Kasumi-1 (cell line): Measurements from ENCODE around the gene ZNF429.
"Not testable (repeated sequence)": the region's sequence is repeated elsewhere in the genome, so short reads cannot be mapped to it uniquely, and the experiment has no call there.

Source experiments
- DNase-seq, 2 experiments: peaks; one replicate each; lab custom pipeline; 2025; lab: John Stamatoyannopoulos, UW

ZNF429 gene

DNA sequence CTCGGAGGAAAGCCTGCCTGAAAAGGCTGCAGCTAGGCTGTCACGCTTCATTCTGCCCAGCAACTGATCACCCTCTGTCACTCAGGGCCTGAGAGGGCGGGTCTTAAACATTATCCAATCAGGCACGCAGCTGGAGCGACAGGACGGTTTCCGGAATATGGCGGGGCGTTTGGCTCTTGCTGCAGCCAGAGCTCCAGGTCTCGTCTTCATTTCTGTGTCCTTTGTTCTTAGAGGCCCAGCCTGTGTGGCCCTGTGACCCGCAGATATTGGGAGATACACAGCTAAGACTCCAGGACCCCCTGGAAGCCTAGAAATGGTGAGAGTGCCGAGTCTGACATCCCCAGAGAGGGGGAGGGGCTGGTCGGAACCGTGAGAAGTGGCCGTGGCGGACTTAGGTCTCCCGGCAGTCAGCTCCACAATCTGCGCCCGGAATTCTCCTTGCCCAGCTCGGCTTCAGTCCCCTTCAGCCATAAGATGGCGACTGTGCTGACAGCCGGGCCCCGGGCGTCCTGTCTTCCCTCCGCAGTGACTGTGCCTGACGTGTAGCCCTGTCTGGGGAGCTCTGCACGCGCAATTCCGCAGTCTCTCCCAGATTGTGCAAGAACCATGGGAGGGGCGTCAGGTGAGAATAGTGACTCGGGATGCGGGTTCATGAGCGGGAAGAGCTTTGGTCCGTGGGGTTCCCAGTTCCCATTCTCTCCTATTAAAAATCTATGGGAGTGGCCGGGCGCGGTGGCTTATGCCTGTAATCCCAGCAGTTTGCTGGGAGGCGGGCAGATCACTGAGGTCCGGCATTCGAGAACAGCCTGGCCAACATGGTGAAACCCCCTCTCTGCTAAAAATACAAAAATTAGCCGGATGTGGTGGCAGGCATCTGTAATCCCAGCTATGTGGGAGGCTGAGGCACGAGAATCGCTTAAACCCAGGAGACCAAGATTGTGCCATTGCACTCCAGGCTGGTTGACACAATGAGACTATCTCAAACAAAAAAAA lies at the start of gene ZNF429:
ZNF429 (plus strand) TSS at position 144 of the 993 bp plus-strand sequence; CDS start at position 314, 170 bp downstream.
- peak; percentile 95 to 97 for DNase-seq

DNA sequence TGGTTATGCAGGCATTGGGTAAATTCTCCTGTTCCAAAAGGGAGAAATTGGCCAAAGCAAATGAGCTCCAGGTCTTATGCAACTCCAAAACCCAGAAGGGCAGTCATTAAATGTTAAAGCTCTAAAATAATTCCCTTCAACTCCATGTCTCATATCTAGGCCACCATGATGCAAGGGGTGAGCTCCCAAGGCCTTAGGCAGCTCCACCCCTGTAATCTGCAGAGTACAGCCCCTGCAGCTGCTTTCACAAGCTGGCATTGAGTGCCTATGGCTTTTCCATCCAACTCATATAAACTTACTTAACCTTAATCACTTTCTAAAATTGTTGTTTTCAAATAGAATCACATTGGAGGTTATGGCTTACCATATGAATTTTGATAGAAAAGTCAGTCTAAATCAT lies 44.7 kb upstream of the ZNF429 start:
- DNase-seq, result no peak

DNA sequence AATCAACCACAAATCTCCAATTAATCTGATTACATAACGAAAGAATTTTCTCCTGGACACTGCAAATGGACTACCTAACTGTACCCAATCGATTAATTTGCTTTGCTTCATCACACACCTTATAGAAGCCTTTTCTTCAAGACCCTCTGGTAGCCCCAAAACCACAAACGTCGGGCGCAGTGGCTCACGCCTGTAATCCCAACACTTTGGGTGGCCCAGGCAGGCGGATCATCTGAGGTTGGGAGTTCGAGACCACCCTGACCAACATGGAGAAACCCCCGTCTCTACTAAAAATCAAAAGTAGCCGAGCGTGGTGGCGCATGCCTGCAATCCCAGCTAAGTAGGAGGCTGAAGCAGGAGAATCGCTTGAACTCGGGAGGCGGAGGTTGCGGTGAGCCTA lies 42.9 kb upstream of the ZNF429 start:
- DNase-seq, result no peak

DNA sequence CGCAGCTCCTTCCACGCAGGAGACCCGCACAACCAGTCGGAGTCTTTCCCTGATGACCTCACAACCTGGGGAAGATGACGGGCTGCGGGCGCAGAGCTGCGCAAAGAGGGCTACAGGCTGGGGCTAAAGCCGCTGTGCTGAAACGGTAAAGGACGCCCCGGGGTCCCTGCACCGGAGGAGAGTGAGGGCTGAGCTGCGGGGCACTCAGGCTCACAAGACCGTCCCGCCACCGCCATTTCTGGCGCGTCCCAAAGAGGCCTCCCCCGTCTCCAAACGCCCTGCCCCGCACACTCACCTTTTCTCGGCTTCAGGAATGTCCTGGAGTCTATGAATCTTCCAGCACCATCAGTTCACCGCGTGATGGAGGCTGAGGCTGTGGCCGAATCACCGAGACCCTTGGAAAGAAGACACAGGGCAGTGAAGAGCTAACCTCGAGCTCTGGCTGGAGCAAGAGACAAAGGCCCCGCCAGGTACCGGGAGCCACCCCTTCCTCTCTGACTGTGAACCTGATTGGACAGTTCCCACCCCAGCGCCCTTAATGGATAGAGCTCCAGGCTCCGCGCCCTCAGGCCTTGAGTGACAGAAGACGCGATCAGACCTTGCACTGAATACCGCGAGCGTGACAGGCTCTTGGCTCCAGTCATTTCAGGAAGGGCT lies 41.8 kb upstream of the ZNF429 start:
- DNase-seq, result no peak

DNA sequence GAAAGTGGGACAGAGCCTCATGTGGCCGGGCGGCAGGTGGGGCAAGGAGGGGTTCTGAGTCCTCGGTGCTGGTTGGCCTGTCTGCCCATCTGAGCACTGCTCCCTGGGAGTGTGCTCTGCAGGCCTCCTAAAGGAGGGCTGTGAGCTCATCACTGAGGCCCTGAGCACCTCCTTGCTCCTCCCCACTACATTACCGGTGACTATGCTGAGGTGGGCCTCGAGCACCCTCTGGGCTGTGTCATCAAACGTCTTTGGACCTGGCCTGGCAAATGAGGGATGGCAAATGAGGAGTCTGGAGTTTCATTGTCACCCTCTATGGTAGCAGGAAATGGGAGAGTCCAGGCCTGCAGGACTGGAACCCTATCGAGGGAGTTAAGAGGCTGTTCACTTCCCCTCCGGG lies 38.8 kb upstream of the ZNF429 start:
- no peak for DNase-seq

DNA sequence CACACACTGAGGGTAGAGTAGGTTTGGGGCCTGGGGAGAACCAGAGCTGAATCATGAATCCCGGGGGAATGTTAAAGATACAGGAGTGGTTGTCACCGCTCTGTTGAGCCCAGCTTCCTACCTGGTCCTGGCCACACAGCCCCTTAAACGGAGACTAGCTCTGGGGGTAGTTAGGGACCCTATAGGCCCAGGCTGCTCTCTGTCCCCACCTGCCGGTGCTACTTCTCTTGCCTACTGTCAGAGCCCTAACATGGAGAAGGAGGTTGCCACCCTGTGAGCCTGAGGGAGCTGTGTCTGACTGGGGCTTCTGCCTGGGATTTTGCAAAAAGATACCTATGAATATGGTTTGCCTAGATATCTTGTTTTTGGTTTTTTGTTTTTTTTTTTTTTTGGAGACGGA lies 36.6 kb upstream of the ZNF429 start:
- no peak for DNase-seq

DNA sequence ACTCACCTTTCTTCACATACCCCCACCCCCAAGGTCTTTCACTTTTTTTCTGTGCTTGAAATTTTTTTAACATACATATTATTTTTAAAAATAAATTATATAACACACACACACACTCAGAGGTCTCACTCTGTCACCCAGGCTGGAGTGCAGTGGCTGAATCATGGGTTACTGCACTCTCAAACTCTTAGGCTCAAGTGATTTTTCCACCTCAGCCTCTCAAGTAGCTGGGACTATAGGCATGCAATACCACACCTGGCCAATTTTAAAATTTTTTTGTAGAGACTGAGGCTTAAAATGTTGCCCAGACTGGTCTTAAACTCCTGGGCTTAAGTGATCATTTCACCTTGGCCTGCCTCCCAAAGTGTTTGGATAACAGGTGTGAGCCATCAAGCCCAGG lies 32.9 kb upstream of the ZNF429 start:
- DNase-seq, result no peak

DNA sequence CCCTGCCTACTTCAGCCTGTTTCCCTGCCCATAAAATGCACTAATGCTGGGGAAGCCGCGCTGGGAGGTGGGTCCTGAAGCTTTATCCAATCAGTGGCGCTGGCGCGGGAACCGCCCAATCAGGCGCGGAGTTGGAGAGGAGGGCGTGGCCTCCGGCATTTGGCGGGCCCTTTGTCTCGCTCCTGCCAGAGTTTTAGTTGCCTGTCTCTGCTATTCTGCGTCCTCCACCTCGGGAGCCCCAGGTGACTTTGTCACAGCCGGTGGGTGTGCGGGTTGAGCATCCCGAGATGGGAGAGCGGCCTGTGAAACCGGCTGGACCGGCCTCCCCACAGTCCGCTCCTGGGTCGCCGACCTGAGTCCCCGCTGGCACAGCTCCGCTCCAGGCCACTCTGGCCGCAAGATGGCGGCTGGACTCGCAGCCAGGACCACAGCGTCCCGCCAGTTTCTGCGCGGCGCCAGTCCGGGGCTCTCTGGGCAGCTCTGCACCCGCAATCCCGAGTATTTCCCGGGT lies 30.7 kb upstream of the ZNF429 start:
- DNase-seq, result no peak

DNA sequence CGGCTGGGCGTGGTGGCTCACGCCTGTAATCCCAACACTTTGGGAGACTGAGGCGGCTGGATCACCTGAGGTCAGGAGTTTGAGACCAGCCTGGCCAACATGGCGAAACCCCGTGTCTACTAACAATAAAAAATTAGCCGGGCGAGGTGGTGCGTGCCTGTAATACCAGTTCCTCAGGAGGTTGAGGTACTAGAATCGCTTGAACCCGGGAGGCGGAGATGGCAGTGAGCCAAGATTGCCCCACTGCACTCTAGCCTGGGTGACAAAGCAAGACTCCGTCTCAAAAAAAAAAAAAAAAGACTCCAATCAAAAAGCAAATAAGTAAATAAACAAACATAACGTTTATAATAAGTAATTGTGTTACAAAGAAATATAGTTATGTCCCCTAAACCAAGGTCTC lies 23.0 kb upstream of the ZNF429 start:
- not testable (repeated sequence) for DNase-seq

DNA sequence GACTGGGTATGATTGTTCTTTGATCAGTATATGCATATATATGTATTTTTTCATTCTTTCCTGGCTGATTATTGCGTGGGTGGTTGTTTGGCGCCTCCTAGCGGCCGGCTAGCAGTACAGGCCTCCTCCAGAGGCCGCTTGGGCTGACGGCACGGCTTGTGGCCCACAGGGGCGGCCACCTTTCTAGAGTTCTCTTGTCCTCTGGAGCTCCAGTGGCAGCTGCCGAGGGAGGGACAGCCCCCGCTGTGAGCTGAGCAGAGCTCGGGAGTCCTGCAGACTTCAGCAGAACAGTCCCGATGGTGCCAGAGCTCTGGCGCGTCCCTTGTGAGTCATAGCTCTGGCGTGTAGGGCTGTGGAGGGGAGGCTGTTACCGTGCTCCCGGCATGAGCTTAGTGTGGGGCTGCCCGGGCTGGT lies 22.5 kb upstream of the ZNF429 start:
- DNase-seq, result no peak

DNA sequence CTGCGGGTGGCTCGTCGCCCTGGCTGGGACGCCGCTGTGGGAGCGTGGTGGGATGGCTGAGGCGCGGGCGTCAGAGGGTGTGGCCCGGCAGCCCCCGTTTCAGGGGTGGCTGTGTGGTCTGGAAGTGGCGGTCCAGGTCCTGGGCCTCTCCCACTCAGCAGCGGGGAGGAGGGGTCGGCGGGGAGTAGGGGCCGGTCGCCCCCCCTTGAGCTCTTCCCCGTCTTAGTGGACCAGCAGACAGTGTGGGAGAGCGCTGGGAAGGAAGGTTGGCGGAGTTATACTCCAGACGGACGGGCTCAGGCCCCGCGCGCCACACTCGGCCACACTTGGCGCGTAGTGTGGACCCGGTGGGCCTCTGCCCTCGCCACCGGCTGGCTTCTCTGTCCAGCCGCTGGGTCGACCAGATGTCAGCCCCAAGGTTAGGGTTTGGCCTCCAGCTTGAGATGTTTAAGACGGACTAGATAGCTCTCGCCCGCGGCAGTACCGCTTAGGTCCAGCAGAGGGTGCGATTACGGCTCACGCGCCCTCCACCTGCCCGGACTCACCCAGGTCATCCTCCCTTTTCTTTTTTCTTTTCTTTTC lies 21.7 kb upstream of the ZNF429 start:
- DNase-seq, result no peak

DNA sequence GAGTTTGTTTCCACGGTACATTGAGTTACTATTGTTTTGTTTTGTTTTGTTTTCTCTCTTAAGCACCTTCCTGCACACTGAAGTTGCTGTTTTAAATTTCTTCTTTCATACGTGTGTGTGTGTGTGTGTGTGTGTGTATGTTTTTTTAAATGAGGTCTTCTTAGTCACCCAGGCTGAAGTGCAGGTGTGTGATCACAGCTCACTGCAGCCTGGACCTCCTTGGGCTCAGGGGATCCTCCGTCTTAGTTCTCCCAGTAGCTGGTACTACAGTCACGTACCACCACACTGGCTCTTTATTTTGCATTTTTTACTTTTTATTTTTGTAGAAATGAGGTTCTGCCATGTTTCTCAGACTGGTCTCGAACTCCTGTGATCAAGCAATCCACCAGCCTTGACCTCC lies 20.8 kb upstream of the ZNF429 start:
- DNase-seq, result no peak

DNA sequence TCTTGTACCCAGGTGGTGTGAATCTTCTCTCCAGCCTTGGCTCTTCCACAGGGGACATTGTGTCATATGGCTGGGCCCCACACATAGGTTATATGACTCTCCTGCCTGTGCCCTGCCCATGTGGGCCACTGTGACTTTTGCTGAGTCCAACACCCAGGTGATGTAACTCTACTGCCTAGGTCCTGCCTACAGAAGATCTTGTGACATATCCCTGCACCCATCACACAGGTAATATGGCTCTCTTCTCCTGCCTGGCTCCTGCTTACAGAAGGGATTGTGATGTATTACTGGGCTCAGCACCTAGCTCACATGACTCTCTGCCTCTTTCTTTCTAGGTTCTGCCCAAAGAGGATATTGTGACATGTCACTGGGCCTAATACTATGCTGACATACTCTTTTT lies 19.5 kb upstream of the ZNF429 start:
- no peak for DNase-seq

DNA sequence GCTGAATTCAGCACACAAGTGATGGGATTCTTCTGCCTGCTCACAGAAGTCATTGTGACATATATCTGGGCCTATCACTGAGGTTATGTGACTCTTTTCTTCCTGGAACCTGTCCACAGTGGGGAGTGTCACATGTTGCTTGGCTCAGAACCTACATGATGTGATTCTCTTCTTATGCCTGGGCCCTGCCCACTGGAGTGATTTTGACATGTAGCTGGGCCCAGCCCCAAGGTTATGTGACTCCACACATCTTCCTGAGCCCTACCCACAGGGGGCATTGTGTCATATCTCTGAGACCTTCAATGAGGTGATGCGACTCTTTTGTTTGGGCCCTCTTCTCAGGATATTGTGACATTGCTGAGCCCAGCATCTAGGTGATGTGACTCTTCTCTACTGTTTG lies 17.4 kb upstream of the ZNF429 start:
- DNase-seq, result no peak

DNA sequence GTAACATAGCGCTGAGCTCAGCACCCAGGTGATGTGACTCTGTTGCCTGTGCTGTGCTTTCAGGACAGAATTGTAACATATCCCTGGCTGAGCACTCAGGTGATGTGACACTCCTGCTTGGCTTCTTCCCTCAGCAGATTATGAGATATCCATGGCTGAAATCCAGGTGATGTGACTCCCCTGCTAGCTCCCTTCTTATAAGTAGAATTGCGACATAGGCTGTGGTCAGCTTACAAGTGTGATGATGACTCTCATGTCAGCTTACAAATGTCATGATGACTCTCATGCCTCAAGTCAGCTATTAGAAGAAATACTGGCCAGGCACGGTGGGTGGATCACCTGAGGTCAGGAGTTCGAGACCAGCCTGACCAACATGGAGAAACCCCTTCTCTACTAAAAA lies 14.3 kb upstream of the ZNF429 start:
- no peak for DNase-seq

DNA sequence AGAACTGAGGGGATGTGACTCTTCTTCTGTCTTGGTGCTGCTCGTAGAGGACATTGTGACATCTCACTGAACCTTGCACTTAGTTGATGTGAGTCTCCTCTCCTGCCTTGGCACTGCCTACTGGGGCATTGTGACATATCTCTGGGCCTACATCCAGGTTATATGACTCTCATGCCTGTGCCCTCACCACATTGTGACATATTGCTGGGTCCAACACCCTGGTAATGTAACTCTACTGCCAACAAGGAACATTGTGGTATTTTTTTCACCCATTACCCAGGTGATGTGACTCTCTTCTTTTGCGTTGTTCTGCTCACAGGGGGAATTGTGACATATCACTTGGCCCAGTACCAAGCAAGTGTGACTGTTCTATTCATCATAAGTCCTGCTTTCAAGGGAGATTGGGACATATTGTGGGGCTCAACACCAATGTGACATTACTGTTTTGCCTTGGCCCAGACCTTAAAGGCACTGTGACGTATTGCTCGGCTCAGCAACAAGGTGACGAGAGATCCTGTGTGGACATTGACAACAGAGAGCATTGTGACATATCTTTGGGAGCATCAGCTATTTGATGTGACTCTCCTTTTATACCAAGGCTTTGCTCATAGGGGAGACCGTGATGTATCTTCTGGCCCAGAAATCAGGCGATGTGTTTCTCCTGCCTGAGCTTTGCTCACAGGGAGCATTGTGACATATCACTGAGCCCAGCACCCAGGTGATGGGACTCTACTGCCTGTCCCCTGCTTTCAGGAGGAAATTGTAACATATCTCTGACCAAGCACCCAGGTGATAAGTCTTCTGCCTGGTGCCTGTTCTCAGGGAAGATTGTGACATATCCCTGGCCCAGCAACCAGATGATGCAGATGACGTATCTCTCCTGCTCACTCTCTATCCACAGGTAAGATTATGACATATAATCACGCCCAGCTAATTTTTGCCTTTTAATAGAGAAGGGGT lies 12.2 kb upstream of the ZNF429 start:
- no peak for DNase-seq

DNA sequence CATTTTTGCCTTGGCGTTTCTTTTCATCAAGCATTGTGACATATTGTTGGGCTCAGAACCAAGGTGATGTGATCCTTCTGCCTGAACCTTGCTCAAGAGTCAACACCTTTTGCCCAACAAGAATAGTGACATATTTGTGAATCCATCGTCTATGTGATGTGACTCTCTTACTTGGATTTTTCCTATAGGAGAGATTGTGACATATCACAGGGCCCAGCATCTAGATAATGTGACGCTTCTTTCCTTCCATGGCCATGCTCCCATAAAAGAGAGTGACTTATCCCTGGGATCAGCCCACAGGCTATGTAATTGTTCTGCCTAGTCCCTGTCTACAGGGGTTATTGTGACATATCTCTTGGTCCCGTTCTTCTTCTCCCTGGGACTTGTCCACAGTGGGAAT lies 8.5 kb upstream of the ZNF429 start:
- no peak for DNase-seq

DNA sequence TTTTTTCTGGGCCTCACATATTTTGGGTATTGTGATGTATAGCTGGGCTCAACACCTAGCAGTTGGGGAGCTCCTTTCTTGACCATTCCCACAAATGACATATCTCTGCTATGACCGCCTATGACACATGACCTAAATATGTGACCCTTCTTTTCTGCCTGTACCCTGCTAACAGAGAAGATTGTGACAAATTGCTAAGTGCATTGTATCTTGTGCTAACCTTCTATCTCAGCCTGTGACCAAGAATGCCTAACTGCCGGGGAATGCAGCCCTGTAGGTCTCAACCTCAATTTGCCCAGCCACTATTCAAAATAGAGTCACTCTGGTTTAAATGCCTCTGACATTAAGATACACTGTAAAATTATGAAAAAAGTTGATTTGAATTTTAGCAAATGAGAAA lies 6.8 kb upstream of the ZNF429 start:
- DNase-seq, result no peak

DNA sequence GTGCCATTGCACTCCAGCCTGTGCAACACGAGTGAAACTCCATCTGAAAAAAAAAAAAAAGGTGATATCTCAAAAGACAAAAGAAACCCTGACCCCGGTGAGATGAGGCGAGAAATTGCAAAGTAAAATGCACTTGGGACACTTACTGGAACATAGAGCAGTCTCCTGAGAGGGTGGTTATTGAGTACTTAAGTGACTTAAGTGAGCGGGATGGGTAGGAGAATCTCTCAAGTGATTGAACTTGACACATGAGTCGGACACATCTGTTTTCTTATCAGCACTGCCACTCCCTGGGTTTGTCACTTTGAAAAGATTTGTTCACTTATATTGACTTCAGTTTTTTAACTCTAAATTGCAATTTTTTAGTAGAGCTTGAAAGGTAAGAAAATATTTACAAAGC lies 2.8 kb downstream of the ZNF429 start:
- DNase-seq, result no peak

DNA sequence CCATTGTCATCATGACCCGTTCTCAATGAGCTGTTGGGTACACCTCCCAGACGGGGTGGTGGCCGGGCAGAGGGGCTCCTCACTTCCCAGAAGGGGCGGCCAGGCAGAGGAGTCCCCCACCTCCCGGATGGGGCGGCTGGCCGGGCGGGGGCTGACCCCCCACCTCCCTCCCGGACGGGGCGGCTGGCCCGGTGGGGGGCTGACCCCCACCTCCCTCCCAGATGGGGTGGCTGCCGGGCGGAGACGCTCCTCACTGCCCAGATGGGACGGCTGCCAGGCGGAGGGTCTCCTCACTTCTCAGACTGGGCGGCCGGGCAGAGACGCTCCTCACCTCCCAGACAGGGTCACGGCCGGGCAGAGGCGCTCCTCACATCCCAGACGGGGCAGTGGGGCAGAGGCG lies 5.7 kb downstream of the ZNF429 start:
- not testable (repeated sequence) for DNase-seq

DNA sequence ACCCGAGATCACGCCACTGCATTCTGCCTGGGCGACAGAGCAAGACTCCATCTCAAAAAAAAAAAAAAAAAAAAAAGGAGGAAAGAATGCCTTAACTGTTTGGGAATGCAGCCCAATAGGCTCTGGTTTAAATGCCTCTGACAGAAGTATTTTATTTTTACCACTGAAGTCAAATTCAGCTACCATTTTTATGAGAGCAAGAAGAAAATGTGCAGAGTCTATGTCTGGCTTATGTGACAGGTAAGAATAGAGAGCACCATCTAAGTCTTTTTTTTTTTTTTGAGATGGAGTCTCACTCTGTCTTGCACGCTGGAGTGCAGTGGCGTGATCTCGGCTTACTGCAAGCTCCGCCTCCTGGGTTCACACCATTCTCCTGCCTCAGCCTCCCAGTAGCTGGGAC lies 7.2 kb downstream of the ZNF429 start:
- not testable (repeated sequence) for DNase-seq

DNA sequence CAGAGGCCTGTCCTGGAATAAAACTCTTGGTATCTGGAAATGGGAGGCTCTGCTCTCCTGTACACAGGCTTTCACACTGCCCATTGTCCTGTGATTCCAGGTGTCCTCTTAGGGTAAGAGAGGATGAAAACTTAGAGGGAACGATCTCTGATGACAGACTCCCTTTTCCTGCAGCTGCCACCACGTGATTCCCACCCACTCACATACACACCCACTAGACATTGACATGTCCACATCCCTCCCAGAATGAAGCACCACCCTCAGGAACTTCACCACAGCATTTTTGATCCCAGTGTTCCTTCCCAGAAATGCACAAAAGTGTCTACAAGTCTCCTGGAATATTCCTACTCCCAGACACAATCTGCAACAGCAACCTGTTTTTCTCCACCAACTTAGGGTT lies 8.2 kb downstream of the ZNF429 start:
- DNase-seq, result no peak
